ENCODE results near the gene SLC41A3.
"Not testable (repeated sequence)": the region's sequence is repeated elsewhere in the genome, so short reads cannot be mapped to it uniquely, and the experiment has no call there.

Gene SLC41A3

GRCh38 chr3:125984951-125985350 lies 99.0 kb downstream of the SLC41A3 start:
- DNase-seq, result not testable (repeated sequence)

DNA sequence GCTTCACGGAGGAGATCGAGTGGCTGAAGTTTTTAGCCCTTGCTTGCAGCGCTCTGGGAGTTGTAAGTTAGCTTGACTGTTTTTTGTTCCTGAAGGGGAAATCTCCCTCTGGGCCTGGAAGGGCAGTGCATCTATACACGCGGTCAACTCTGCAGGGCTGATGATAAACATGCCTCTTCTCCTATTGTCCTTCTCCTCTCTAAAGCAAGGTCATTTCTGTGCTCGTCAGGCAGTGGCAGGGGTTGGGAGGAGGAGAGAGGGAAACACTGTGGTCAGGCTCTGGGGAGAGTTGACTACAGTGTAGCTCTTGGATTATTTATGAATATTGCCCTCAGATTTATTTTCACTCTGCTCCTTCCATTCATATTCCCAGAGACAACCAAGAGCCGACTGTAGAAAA lies 106.8 kb downstream of the SLC41A3 start:
- DNase-seq, result not testable (repeated sequence)

DNA sequence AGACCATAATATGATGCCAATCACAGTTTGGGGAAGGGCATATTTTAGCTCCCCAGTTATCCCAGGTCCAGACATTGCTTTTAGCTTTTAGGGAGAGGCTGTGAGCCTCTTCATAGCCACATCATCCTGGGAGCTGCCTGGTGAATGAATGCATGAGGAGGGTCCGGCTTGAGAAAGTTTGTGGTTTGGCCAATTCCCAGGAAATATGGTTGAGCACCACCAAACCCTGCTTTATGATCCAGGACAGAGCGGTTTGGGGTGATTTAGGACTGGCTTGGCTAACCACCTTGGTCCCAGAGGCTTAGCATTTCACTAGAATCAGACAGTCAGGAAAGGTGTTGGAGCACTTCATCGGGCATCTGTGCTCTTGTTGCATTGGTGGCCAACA lies 107.9 kb downstream of the SLC41A3 start:
- DNase-seq, result not testable (repeated sequence)

- DNase-seq, result not testable (repeated sequence)
Observed at GRCh38 chr3:125975245-125976002, 108.5 kb downstream of the SLC41A3 start.

DNA sequence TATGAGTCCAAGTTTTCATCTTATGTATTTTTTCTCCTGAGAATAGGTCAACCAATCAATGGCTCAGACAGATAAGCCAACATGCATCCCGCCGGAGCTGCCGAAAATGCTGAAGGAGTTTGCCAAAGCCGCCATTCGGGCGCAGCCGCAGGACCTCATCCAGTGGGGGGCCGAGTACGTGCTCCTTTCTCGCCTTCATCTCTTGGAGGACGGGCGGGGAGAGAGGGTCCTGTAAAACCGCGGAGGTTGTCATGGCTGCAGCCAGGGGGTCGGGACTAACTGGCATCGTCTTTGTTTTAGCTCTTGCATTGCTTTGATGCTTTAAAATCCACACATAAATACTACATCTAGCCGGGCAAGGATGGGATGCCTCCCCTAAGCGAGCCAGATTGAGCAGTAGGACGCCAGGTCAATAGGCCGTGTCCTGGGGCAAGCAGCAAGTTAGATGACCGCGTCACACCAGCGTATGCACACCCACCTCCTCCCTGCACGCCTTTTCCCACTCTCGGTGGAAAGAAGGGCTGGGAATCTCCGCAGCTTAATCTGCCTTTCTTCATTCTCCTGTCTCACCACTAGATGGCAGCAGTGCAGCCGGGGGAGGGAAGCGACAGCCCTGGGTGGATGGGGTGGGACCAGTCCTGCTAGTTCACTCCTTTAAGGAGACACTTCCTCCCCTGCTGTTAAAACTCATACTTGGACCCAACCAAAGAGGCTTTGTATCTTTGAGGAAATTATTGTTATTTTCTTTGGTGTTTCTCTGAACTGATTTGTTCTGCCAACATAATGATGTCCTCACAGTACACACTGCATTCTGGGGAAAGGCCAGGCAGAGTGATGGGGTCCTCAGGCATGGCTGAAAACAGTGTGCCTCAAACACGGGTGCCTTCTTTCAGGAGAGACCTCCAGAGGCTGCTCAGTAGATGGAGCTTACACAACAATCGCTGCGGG lies 111.7 kb downstream of the SLC41A3 start:
- DNase-seq, result peak; percentile 3 to 78 (median 64)

DNA sequence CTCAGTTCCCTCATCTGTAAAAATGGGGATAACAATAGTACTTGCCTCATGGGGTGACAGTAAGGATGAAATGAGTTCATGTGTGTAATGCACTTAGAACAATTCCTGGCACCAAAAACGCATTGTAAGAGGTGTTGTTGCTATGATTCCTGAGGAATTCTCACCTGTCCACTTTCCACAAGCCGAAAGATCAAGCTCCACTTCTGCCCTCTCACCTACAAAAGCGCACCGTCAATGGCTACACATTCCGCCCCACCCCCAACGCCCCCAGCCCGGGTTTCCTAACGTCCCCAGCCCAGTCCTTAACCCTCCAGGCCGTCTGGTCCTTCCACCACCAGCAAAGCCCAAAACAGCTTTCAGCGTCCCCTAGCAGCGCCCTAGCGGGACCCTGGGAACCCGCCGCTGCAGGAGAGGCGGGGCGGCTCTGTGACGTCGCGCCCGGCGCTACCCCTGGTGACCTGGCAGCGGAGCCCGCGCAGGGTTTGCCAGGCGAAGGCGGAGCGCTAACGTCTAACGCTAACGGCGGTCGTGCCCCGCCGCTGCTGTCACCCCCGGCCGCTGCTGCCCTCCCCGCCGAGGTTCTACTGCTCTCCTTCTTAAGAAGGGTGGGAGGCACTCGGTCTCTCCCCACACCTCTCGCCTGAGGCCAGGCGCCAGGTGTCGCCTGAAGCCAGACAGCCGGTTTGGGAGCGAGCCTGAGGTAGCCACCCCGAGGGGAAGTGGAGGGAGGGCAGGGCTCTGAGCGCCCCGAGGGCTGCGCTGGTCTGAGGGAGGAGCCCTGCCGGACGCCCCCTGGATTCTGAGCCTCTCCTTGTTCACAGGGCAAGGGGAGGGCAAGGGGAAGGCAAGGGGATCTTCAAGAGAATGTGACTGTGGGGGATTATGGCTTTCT lies 115.0 kb downstream of the SLC41A3 start, which contains the start of gene ROPN1B:
ROPN1B (plus strand) TSS at position 478 of the 892 bp plus-strand sequence. CDS start 2,877 bp downstream, outside the sequence.
- DNase-seq, result not testable (repeated sequence)

DNA sequence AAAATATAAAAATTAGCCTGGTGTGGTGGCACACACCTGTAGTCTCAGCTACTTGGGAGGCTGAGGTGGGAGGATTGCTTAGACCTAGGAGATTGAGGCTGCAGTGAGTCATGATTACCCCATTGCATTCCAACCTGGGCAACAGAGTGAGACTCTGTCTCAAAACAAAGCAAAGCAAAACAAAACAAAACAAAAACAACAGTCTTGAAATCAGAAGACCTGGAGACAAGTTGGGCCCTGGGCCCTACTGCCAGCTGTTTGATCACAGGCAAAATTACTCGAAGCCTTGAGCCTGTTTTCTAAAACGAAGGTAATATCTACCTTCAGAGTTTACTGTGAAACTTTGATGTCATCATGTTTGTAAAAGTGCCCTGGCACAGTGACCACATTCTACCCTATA lies 115.8 kb downstream of the SLC41A3 start:
- DNase-seq, result not testable (repeated sequence)

- DNase-seq, result peak; percentile 6 to 92 (median 69)
Observed at GRCh38 chr3:125967156-125967555, 116.8 kb downstream of the SLC41A3 start.

- no peak for DNase-seq
Observed at GRCh38 chr3:125965505-125965904, 118.4 kb downstream of the SLC41A3 start.

DNA sequence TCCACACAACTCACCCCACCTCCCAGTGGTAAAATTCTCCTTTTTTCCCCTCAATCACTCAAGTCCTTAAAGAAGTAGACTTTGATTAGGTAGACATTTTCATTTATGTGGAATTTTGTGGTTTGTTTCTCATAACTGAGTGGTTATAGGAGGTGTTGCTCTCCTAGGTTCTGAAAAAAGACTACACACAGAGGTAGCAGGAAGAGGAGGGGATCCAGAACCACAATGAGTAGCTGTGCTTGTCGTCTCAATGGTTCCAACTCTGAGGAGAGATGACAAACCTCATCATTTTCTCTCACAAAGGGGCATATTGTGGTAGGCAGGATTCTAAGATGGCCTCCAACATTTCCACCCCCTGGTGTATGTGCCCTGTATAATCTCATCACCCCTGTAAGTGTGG lies 120.1 kb downstream of the SLC41A3 start:
- not testable (repeated sequence) for DNase-seq

- no peak for DNase-seq
Observed at GRCh38 chr3:125961289-125961589, 122.7 kb downstream of the SLC41A3 start.

DNA sequence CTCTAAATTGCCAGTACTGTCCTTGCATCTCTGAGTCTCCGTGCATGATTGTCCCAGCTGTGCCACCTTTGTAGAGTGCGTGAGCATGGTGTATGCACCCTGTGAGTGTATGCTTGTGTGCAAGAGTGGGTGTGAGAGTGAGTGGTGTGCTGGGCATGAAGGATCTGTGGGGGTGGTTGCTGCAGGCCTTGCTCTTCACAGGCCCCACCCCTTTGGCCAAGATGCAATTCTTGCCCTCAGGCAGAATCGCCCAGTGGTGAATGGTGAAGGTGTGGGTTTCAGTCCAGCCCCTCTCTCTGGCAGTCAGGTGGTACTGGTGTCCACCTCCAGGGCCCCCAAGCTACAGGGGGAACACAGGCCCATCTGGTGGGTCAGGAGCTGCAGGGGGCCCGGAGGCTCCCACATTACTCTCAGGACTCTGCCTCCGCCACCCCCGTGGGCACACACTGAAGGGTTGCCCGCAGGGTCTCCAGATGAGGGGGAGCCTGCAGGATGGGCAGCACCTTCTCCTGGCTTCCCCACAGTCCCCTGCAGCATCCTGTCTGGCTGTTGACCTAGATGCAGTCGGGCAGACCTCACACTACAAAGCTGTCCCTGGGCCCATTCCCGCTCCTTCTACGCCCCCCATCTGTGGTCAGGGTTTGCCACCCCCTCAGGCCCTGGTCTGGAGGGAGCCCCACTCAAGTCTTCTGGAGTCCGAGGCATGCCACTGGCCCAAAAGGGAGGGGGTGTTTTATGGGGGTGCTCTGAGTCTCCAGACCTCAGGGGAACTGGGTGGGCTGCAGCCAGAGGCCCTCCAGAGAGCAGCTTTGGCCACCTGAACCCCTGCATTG lies 123.3 kb downstream of the SLC41A3 start:
- DNase-seq, result no peak

DNA sequence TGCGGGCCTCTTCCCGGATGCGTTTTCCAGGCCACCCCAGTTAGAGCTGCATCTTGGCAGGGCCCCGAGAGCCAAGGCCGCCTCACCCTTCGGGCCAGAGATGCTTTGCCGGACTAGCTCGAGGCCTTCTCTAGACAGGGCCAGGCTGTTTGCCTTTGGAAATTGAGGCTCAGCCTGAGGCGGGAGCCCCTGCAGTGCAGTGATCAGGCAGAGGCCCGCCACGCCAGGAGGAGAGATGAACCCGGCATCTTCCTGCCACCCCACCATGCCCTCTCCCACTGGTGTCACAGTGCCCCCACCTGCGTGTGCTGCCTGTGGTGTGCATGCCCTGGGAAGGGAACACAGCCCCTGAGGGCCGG lies 123.9 kb downstream of the SLC41A3 start:
- no peak for DNase-seq

GRCh38 chr3:125959317-125960065 lies 124.4 kb downstream of the SLC41A3 start:
- no peak for DNase-seq

DNA sequence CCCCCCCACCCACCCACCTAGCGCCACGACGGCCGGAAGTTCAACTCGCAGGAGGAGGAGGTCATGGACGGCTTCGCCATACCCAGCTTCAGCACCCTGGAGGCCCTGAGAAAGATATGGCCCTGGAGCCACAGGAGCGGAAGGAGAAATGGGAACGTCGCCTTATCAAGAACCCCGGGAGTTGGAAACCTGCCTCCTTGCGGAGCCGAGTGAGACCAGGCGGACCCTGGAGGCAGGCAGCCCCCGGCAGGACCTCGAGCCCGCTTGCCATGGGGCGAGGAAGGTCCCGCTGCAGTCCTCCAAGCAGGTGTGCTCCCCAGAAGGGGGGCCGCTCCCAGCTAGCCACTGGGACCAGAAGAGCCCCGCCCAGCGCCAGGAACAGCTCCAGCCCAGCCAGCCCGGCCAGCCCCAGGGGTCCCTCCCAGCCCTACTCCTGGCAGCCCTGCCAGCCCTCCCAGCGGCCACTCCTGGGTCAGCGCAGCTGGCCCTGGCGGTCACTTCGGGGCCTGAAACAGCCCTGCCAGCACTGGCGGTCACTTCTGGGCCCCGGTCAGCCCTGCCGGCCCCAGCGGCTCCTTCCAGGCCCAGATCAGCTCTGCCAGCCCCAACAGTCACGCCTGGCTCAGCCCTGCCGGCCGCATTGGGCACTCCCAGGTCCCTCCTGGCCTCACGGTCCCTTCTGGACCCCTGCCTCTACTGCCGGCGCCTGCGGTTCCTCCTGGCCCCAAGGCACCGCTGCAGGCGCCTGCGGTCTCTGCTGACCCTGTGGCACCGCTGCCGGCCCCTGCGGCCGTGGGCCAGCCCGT lies 125.2 kb downstream of the SLC41A3 start:
- DNase-seq, result no peak

GRCh38 chr3:125957674-125958510 lies 126.0 kb downstream of the SLC41A3 start:
- no peak for DNase-seq

GRCh38 chr3:125957020-125957419 lies 126.9 kb downstream of the SLC41A3 start:
- not testable (repeated sequence) for DNase-seq

Measured in NCI-H1417 (cell line).